NCI-H1930 (cell line): ENCODE results near the gene ZNF521.

Experiments
- DNase-seq, 2 experiments: peaks; one replicate each; lab custom pipeline; 2025; lab: John Stamatoyannopoulos, UW

The ZNF521 gene

DNA sequence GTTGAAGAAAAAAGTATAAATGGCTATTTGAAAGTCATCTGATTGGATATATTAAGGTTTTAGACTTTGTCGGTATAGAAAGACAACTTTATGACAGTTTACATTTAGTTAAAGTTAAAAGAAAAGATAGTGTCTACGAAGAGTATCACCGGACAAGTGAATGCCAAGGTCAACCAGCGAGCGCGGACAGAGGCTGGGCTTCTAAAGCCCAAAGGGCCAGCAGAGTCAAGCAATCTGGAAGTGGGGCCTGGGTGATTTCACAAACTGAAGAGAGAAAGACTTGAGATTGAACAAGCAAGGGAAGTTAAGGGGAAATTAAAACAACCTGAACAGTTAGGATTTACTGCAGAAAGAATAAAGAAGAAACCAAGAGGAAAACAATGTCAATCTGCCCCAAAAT is 16.3 kb downstream of the ZNF521 start:
- DNase-seq = no peak

DNA sequence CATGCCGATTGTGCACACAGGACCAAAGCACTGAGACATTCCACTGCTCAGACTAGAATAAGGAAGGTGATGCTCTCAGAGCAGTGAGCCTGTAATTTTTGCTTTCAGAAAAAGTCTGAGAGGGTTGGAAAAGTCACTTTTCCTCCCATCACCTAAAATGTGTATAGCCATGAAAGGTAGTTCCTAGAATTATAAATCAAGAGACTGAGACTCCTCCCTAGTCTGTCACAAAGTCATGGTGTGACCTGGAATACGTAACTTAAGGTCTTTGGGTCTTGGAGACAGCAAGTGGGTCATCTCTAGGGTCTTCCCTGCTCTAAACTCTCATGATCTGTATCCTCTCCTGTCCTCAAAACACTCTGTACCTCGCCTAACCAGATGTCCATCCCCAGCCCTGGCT is 16.9 kb downstream of the ZNF521 start:
- no peak for DNase-seq

DNA sequence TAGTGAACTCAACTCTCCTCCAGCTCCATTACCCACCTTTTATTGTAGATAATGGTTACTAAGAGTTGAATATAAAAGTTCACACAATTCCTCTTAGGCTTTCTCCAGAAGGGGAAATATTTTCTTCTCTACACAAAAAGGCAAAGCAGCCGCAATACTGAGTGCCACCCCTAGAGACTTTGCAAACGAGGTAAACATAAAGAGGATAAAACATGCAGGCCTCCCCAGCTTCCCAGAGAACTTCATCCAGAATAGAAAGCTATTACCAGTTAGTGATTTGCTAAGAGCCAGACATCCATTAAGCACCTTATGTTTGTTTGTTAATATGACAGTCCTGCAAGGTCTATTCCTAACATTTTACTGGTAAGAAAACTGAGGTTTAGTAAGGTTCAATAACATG is 17.4 kb downstream of the ZNF521 start:
- no peak for DNase-seq

DNA sequence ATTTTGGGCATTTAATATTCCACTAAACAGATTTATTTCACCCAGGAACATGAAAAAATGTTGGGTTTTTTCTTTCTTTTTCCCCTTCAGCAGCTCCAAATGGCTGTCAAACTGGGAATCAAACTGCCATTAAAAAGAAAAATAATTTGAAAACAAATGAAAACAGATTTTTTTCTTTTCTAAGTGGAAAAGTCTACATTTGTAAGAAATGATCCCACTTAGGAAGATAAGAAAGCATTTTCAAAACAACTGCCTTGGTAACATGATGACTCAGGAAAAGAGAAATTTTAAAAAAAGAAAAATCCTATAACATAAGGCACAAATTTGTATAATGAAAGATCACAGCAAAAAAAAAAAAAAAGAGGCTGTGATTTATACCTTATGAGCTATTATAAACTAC is 20.0 kb downstream of the ZNF521 start:
- DNase-seq = no peak

DNA sequence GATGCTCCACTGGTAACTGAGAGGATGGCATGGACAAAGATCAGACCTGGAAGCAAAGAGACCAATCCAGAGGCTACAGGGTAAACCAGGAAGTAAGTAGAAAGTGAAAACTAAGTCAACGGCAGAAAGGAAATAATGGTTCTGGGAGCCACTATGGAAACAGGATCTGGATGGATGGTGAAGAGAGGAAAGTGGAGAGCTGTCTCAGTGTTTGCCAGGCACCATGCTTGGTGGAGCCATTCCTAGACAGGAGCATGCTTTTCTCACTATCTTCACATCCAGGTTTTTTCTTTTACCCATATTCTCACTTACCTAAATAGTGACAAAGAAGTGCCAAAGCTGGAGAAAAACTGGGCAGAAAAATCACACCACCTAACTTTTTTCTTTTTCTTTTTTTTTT is 22.2 kb downstream of the ZNF521 start:
- no peak for DNase-seq

DNA sequence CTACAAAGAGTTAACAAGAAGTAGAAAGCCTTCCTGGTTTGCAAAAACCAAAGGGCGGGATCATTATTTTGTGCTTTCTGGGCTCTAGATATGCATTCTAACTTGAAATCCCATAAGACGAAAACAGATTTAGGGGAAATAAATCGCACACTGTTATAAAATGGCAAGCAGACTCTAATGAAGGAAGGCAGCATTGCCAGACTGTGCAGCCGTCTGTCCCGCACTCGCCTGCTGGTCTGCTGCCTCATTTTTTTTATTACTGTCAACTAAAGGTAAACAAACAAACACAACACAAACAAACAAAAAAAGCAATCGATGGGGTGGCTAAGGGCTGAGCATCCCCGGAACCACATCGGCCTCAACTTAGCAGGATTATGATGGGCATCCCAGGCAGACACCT is 24.4 kb downstream of the ZNF521 start:
- no peak for DNase-seq

DNA sequence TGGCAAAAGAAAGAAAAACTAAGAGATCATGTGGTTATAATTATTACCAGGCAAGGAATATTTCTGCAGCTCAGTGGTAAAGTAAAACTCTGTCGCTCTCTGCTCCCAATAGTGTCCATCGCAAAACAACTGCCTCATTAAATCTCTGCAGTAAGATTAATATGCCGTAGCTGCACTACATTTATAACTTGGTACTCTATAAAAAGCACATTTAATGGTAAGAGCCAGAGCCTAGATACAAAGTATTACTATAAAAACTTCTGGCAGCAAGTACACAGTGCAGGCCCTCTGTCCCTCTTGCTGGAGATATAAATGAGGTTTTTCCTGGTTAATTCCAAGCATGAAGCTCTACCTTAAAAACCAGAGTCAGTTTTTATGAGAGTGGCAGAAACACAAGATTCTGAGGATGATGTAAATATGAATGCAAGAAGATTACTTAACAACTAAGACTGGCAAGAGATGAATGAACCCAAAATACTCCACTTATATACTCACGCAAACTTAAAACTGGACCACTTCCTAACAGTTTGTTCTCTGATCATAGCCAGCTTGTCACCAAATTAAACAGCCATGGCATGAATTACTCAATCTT is 25.5 kb downstream of the ZNF521 start:
- no peak for DNase-seq

DNA sequence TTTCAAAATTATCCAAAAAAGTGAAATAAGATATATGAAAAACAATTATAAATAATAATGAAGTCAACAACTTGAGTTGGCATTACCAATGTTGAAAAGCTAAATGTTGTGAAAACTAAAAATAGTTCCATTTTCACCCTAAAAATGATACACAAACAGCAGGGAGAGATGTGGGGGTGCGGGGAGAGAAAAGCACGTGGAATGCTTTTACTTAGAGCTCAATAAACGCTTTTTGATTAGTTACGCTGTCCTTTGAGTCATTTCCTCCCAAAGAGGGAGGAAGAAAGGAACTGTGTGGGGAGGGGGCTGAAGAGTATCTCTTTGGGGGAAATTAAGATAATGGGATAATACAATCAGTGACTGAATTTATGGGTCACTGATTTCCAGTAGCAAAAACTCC is 29.2 kb downstream of the ZNF521 start:
- no peak for DNase-seq

DNA sequence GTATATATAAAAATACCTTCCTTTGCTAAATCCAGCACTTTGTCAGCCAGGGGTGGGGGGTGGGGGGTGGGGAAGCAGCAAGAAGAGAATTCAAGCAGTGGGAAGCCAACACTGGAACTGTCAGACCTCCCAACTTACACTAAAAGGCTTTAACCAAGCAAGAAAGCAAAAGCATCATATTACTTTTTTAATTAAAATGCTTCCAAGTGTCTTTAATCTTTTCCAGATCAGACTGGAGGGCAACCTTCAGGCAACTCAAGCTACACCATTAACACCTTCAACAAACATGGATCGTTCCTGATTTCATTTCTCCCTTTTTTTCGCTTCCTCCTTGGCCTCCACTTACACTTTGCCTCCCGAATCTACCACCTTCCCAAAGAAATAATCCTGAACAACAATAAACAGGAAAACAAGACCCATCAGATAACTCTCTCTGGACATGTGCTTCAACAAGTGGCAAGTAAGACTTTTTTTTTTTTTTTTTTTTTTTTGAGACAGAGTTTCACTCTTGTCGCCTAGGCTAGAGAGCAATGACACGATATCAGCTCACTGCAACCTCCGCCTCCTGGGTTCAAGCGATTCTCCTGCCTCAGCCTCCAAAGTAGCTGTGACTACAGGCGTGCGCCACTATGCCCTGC is 35.5 kb downstream of the ZNF521 start:
- DNase-seq = no peak

DNA sequence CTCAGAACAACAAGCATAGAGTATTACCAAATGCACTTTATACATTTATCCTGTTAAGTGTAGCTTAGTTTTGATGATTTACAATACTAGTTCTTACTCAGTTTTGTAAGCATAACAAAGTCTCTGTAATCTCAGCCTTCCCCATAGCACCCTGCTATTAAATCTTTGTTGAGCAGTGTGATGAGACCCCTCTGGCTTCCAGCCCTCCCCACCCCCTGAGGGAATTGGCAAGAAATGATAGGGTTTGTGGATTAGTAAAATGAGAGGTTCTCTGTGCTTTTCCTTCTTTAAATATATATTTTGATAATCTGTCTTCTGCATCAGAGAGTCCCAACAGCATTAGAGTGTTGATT is 37.2 kb downstream of the ZNF521 start:
- no peak for DNase-seq

DNA sequence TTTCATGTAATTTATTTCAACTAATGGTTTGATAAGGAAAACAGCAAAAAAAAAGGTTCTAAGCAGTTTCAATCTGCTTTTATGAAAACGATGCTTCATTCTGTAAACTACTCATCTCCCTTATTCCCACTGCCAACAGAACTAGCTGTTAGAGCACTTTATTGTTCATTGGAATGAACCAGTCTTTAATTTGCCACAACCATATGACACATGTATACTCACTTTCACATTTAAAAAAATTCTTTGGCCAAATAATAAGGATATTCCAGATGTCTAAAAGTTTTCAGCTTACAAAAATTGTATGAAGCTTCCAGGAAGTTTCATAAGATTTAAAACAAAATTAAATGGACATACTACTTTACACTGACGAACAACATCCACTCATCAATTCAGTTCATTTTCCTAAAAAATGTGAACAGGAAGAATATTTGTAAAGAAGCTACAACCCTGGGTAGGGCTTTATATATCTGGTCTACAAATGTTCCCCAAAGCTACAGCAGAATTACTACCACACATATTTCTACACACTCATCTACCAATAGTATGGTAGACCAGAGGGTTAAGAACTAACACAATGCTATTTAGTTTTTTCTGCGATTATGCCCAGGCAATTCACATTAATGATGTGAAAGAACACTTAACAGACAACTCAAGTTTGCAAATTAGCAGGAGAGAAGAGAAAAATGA is 37.7 kb downstream of the ZNF521 start:
- DNase-seq = no peak

DNA sequence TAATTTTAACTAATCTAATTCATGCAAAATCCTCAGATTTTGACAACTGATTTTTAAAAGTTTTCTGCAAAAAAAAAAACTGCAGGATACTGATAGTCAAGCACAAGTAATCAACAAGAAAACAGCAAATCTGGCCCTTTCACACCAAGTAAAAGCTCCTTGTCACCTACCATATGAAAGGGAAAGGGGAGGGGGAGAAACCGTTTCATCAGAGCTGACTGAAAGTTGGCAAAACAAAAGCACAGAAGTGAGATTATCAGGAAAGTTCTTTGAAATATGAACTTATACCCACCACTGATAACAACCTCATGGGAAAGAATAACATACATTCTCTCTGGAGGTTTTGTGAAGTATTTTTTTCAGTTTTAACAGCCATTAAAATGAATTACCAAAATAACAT is 38.7 kb downstream of the ZNF521 start:
- DNase-seq = no peak

DNA sequence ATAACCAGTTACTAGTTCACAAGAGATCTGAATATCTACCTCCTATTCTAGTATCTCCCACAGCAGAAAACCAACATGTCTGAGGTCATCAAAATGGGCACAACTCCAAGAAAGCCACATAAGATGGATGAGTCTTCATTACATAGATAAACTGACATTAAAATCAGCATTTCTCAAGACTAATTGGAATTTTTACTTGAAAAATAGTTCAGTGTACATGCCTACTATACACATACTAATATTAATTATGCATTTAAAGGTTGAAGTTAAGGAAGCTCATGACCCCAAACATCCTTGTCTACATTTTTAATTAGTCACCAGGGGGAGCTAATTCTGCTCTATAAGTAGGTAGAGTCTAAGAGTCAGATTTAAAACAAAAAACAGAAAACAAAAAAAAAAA is 41.9 kb downstream of the ZNF521 start:
- no peak for DNase-seq

DNA sequence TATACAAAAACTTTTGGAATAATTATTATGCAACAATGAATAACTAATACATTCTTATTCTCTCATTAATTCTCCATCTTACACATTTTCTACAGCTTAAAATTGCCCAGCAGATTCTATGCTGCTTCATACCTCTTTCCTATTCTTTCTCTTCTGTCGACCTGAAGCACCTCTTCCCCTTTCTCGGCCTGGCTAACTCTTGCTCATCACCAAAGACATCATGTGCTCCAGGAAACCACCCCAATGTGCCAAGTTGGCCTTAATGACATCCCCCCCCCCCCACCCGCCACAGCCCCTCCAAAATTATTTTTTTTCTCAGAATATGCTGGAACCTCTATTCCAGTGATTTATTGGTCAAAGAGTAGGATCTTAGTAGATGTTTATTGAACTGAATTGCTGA is 43.6 kb downstream of the ZNF521 start:
- DNase-seq = no peak

DNA sequence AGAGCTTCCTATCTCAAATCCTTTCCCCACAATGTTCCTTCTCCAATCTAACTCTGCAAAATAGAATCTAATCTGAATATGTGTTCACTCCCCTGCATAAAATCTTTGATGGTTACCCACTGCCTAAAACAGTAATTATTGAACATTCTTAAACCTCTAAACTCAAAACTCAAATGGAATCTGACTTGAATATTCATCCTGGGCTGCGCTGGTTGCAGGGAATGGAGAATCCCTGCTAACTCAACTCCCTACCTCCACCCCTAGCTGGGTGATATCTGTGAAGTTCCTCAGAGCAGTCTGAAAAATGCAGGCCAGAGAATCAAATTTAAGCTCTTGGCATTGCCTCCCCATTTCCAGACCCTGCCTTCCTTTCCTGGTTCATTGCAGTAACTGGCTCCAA is 44.8 kb downstream of the ZNF521 start:
- DNase-seq = no peak

DNA sequence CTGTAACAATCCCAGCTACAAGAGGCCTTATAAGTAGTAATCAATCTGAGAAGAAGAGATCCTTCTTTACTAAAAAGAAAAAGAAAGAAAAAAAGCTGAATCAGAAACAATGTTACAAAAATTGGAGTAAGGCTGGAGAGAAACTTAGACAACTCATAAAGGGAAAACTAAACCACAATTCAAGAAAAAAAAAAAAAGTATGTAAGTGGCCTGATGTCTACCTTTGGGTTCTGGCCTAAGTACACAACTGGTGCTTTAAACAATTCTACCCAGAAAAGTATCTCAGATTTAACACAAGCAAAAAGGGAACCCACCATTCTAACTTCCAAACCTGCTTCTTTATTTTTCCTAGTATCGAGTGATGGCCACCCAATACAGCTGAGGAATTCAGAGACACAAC is 45.3 kb downstream of the ZNF521 start:
- DNase-seq = no peak

DNA sequence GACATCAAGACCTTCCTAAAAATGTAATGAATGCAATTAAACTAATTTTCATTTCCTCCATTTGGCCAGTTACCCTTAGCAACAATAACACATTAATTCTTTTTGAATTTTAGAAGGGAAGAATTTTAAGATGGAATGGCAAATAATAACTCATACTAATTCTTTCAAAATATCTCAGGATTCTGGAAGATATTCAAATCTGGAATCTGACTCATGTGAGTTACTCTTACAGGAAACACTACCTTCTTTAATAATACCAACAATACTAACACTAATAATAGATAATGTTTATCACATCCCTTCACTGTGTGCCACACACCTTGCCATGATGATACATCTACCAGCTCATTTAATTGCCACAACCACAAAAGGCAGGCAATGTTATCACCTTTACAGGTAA is 46.4 kb downstream of the ZNF521 start:
- DNase-seq = no peak

DNA sequence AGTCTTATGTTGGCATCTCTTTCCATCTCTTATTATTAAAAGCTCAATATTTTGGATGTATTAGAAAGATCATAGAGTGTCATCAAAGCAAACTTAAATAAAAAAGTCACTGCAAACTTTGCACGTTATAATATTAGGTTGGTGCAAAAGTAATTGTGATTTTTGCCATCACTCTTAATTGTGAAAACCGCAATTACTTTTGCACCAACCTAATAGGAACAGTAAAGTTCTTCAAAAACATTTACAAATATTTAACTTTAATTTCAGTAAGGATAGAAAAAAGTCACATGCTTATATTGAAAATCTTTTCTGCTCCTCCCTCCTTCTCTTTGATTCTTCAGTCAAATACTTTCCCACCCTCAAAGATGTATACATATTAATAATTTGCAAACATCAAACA is 51.5 kb downstream of the ZNF521 start:
- DNase-seq = no peak

DNA sequence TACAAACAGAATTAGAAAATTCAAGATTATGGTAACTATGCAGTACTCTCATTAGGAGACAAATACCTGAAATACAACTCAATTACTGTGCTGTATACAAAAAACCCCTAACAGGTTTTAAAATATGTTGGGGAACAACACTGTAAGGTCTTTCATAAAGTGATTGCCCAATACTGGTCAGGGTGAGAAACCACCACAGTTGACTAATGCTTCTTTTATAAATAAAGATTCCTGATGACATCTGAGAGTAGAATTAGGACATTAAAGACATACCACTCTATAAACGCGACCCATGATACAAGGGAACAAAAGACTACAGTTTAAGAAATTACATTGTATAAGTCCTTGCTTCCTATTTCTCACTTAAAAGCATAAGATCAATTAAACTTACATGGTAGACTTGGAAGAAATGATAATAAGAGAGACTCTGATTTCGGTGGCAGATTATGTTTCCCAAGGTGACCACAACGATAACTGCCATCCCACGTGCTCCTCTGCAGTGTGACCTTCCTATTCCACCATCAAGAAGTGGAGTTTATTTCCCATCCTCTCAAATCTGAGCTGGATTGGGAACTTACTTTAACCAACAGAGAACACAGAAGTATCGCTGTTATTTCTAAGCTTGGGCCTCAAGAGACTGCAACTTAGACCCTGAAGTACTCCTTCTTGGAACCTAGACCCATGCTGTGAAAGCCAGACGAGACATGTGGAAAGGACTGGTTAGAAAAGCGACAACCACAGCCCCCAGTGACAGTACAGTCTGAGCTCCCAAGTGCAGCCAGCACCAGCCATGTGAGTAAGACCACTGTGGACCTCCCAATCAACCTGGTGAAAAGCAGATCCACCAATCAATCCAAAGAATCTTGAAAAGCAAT is 52.3 kb downstream of the ZNF521 start:
- DNase-seq = no peak

DNA sequence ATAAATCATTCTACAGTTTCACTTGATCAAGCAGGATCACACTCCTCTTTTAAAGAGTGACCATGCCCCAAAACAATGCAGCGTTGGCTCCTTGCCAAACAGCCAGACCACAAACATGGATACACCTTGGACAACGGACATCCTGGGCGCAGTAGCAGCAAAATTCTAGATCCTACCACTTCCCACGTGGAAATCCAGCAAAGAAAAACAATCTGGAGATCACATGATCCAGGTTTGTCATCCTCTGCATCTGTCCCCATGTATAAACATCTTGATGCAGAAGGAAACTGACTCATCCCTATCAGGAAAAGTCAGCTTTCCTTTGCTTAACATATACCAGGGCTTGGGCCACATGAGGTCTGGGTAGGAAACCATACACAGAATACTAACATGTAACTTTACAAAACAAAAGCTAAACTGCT is 53.1 kb downstream of the ZNF521 start:
- no peak for DNase-seq

DNA sequence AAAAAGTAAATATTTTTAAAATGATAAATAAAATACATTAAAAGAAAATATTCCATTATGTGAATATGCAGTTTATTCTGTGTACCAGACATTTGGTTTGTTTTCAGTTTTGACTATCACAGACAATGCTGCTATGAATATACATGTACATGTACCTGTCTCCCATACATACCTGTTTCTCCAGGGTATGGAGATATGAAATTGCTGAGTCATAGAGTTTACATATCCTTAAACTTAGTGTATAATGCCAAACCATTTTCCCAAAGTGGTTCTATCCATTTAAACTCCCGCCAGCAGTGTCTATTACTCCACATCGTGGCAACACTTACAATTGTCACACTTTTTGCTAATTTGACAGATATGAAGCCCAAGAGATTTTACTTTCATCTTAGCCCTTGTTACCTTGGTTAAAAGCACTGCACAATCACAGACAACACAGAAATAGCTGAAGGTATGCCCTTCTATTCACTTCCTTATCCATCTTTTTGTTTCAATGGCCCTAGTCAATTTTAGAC is 56.3 kb downstream of the ZNF521 start:
- DNase-seq = no peak

DNA sequence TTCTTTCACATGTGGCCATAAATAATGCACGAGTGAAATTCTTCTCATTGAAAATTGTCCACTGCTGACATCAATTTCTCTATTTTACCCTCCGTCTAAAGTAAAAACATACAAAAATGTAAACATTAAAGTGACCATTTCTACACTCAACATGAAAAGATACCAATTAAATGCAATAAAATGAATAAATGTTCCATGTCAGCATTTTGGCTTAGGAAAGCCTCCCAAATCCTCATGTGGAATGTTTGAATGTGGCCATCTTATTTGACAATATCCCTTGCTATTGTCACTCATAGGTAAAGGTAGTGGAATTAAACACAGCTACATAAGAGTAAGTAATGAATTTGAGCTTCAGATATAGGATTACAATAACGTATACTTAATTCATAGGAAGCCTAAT is 60.8 kb downstream of the ZNF521 start:
- no peak for DNase-seq
